Neural cell (in vitro differentiated cells): ENCODE measurements around the gene EFEMP2. TPM values are rescaled to one million over a fixed set of nuclear protein-coding genes. Genes with fewer than 3 reads are reported as not detected.

Experiments used
- H2AFZ ChIP-seq: fragments of 200-600, 300-800 bp; sonication (generic), shearing (Covaris generic); 2 replicates; pipeline ENCODE4 v1.6.0; 2014; ENCODE audit warnings: low read depth, mild to moderate bottlenecking, antibody characterized with exemption, low read length, moderate library complexity
- H3F3A ChIP-seq: fragments of 200-600 bp; shearing (Covaris generic); 2 replicates; pipeline ENCODE4 v1.6.1; 2016; ENCODE audit warnings: mild to moderate bottlenecking, moderate library complexity, mixed read lengths, antibody characterized with exemption, low read length; ENCODE audit not compliant: insufficient read depth, poor library complexity, severe bottlenecking
- H3K27ac ChIP-seq: fragments of 200-600, 300-800 bp; sonication (generic), shearing (Covaris generic); 2 replicates; pipeline ENCODE4 v1.5.1; 2014; ENCODE audit warnings: mild to moderate bottlenecking, low read length, moderate library complexity
- H3K27me3 ChIP-seq: fragments of 300-800, 200-600 bp; sonication (generic), shearing (Covaris generic); 2 replicates; pipeline ENCODE4 v1.6.0; 2014; ENCODE audit warnings: mild to moderate bottlenecking, low read depth, low read length, moderate library complexity; ENCODE audit not compliant: insufficient read depth
- H3K36me3 ChIP-seq: fragments of 300-800, 200-600 bp; sonication (generic), shearing (Covaris generic); 2 replicates; pipeline ENCODE4 v1.5.1; 2014; ENCODE audit warnings: mild to moderate bottlenecking, antibody characterized with exemption, low read length, moderate library complexity; ENCODE audit not compliant: insufficient read depth
- H3K4me2 ChIP-seq: fragments of 300-800, 200-600 bp; sonication (generic), shearing (Covaris generic); 2 replicates; pipeline ENCODE4 v1.6.0; 2014; ENCODE audit warnings: mild to moderate bottlenecking, low read length
- H3K4me3 ChIP-seq: fragments of 300-800, 200-600 bp; sonication (generic), shearing (Covaris generic); 2 replicates; pipeline ENCODE4 v1.5.1; 2014; ENCODE audit warnings: mild to moderate bottlenecking, low read length, moderate library complexity
- H3K79me2 ChIP-seq: fragments of 200-600 bp; shearing (Covaris generic); replicated peaks from 2 replicates; pipeline ENCODE4 v1.6.0; 2014; ENCODE audit warnings: mild to moderate bottlenecking, low read length, moderate library complexity; ENCODE audit not compliant: insufficient read depth
- H3K9ac ChIP-seq: fragments of 300-800, 200-600 bp; sonication (generic), shearing (Covaris generic); 2 replicates; pipeline ENCODE4 v1.6.1; 2016; ENCODE audit warnings: mild to moderate bottlenecking, low read length, mixed read lengths
- H3K9me2 ChIP-seq: fragments of 200-600 bp; shearing (Covaris generic); 2 replicates; pipeline ENCODE4 v1.6.1; 2016; ENCODE audit warnings: mild to moderate bottlenecking, low read length, mixed read lengths; ENCODE audit not compliant: insufficient read depth
- H3K9me3 ChIP-seq: fragments of 200-600, 300-800 bp; sonication (generic), shearing (Covaris generic); 2 replicates; pipeline ENCODE4 v1.6.1; 2016; ENCODE audit warnings: mild to moderate bottlenecking, mixed run types, low read length, moderate library complexity, mixed read lengths
- H4K20me1 ChIP-seq: fragments of 200-600 bp; shearing (Covaris generic); 2 replicates; pipeline ENCODE4 v1.6.1; 2016; ENCODE audit warnings: mild to moderate bottlenecking, mixed run types; ENCODE audit not compliant: insufficient read depth
- CTCF ChIP-seq: fragments of 450-650 bp; IDR thresholded peaks from 2 replicates; pipeline ENCODE4 v1.5.1; 2014; ENCODE audit warnings: antibody characterized with exemption, mild to moderate bottlenecking, moderate library complexity; ENCODE audit not compliant: poor library complexity, severe bottlenecking
- EP300 ChIP-seq: fragments of 450-650 bp; conservative IDR thresholded peaks from 2 replicates; pipeline ENCODE4 v1.6.1; 2014; ENCODE audit warnings: antibody characterized with exemption, mild to moderate bottlenecking, moderate library complexity; ENCODE audit not compliant: poor library complexity, severe bottlenecking
- EZH2 ChIP-seq: fragments of 200-600, 300-800 bp; shearing (Covaris generic), sonication (generic); IDR thresholded peaks from 2 replicates; pipeline ENCODE4 v1.6.1; 2014; ENCODE audit warnings: antibody characterized with exemption, low read length, borderline replicate concordance, mild to moderate bottlenecking; ENCODE audit not compliant: insufficient read depth, poor library complexity, severe bottlenecking
- MXI1 ChIP-seq: fragments of 450-650 bp; conservative IDR thresholded peaks from 2 replicates; pipeline ENCODE4 v1.6.1; 2014; ENCODE audit warnings: antibody characterized with exemption, mild to moderate bottlenecking; ENCODE audit not compliant: poor library complexity, severe bottlenecking
- POLR2AphosphoS5 ChIP-seq: IDR thresholded peaks from 2 replicates; pipeline ENCODE4 v1.6.1; 2012
- RAD21 ChIP-seq: fragments of 450-650 bp; conservative IDR thresholded peaks from 2 replicates; pipeline ENCODE4 v1.6.1; 2014; ENCODE audit warnings: antibody characterized with exemption, mild to moderate bottlenecking, moderate library complexity
- SMC3 ChIP-seq: fragments of 450-650 bp; conservative IDR thresholded peaks from 2 replicates; pipeline ENCODE4 v1.6.1; 2014; ENCODE audit warnings: antibody characterized with exemption, mild to moderate bottlenecking, moderate library complexity; ENCODE audit not compliant: poor library complexity
- TAF1 ChIP-seq: IDR thresholded peaks from 2 replicates; pipeline ENCODE4 v1.6.1; 2012; ENCODE audit warnings: low read depth
- polyA plus RNA-seq: library from polyadenylated mRNA; depleted of rRNA; stranded (reverse); fragments of >200 nt; gene quantifications from 2 replicates; pipeline ENCODE4 v1.2.3, GENCODE V29; 2014

The EFEMP2 gene
- polyA plus RNA-seq, 1 donor from 2014 or later: 0.67 TPM

- Histone ChIP-seq H3K27me3 (peaks cover 46% of the 10 kb centered on the region), H4K20me1 (no peaks in the 10 kb centered on the region)
These were observed 24.4 kb upstream of the EFEMP2 start for GRCh38 chr11:65897020-65897471.

GRCh38 chr11:65896034-65896999 lies 23.7 kb upstream of the EFEMP2 start:
- Histone ChIP-seq H3K36me3 (no peaks in the 10 kb centered on the region), H2AFZ (no peak overlapping the region), H3K9me2 (no peaks in the 10 kb centered on the region), H3K79me2 (no peaks in the 10 kb centered on the region), H3K27ac (no peak overlapping the region), H3K27me3 (peaks cover 39% of the 10 kb centered on the region), H3K9me3 (no peaks in the 10 kb centered on the region), H3K4me2 (no peak overlapping the region), H3K9ac (no peak overlapping the region), H4K20me1 (no peaks in the 10 kb centered on the region), H3F3A (no peaks in the 10 kb centered on the region), H3K4me3 (no peak overlapping the region)
- no peak for TF ChIP-seq SMC3
- no peak for TF ChIP-seq CTCF
- no peak for TF ChIP-seq RAD21
- TF ChIP-seq POLR2AphosphoS5: no peak
- TF ChIP-seq MXI1: no peak

More at GRCh38 chr11:65897020-65897471, 24.4 kb upstream of the EFEMP2 start:
- Histone ChIP-seq H3K9me3 (no peaks in the 10 kb centered on the region), H3K79me2 (no peaks in the 10 kb centered on the region), H3K9ac (no peak overlapping the region), H3K36me3 (no peaks in the 10 kb centered on the region), H3K9me2 (no peaks in the 10 kb centered on the region), H3F3A (no peaks in the 10 kb centered on the region), H3K27ac (no peak overlapping the region), H3K4me2 (no peak overlapping the region), H3K4me3 (no peak overlapping the region), H2AFZ (no peak overlapping the region)
- no peak for TF ChIP-seq TAF1
- no peak for TF ChIP-seq SMC3
- TF ChIP-seq RAD21: no peak
- TF ChIP-seq POLR2AphosphoS5: no peak
- TF ChIP-seq MXI1: no peak
- TF ChIP-seq EP300: no peak

- Histone ChIP-seq H2AFZ (no peak overlapping the region), H4K20me1 (no peaks in the 10 kb centered on the region), H3K79me2 (no peaks in the 10 kb centered on the region), H3K9me3 (no peaks in the 10 kb centered on the region), H3K27ac (no peak overlapping the region), H3K36me3 (no peaks in the 10 kb centered on the region), H3K4me2 (no peak overlapping the region), H3F3A (no peaks in the 10 kb centered on the region), H3K9ac (no peak overlapping the region), H3K9me2 (no peaks in the 10 kb centered on the region), H3K27me3 (peaks cover 31% of the 10 kb centered on the region), H3K4me3 (no peak overlapping the region)
- TF ChIP-seq RAD21 (no peak), EZH2 (no peak), POLR2AphosphoS5 (no peak), SMC3 (no peak)
These were observed 22.9 kb upstream of the EFEMP2 start for GRCh38 chr11:65895482-65895981.
